ENCODE data around the gene MAPK8IP2.

DNA sequence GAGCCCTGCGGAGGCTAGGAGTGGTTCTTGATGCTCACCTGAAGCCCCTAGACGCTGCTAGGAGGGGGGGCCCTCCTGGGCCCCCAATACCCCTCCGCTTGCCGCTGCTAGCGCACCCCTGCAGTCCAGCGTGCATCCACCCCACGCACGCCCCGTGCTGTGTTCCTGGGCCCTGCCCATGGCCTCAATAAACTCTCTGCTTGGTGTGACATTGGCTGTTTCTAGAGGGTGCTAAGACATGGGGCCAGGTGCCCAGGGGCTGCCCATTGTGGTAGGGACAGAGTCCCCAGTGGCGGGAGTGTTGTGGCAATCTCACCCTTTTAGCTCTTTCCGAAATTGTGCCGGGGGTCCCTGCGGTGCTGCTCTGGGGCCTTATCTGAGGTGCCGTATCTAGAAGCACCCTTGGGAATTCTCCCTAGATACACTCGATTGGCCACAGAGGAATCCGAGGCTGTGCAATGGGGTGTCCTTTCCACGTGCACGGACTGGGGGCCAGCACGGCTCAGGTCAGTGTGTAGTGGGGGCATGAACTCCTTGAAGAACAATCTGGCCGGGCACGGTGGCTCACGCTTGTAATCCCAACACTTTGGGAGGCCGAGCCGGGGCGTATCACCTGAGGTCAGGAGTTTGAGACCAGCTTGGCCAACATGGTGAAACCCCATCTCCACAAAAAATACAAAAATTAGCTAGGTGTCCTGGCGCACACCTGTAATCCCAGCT is 10.9 kb downstream of the MAPK8IP2 start:
- TF ChIP-seq, protein P1, sequence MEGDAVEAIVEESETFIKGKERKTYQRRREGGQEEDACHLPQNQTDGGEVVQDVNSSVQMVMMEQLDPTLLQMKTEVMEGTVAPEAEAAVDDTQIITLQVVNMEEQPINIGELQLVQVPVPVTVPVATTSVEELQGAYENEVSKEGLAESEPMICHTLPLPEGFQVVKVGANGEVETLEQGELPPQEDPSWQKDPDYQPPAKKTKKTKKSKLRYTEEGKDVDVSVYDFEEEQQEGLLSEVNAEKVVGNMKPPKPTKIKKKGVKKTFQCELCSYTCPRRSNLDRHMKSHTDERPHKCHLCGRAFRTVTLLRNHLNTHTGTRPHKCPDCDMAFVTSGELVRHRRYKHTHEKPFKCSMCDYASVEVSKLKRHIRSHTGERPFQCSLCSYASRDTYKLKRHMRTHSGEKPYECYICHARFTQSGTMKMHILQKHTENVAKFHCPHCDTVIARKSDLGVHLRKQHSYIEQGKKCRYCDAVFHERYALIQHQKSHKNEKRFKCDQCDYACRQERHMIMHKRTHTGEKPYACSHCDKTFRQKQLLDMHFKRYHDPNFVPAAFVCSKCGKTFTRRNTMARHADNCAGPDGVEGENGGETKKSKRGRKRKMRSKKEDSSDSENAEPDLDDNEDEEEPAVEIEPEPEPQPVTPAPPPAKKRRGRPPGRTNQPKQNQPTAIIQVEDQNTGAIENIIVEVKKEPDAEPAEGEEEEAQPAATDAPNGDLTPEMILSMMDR (IDR thresholded peaks at IDR 0.05), result no peak
- TF ChIP-seq SREBF2 (IDR thresholded peaks at IDR 0.05), result no peak
- no peak for TF ChIP-seq EP300 (IDR thresholded peaks at IDR 0.05)
- TF ChIP-seq EHMT2 (IDR thresholded peaks at IDR 0.05; ENCODE audit: low read depth), result no peak
